ENCODE results near the gene M6PR. TPM values are rescaled to one million over a fixed set of nuclear protein-coding genes. Genes with fewer than 3 reads are reported as not detected.

Gene M6PR
- total and polyA plus RNA-seq, 2 of the 8 experiments (the other 6 are each of a cell fraction or from before 2014, with no cell fraction given): 106 to 122 TPM

DNA sequence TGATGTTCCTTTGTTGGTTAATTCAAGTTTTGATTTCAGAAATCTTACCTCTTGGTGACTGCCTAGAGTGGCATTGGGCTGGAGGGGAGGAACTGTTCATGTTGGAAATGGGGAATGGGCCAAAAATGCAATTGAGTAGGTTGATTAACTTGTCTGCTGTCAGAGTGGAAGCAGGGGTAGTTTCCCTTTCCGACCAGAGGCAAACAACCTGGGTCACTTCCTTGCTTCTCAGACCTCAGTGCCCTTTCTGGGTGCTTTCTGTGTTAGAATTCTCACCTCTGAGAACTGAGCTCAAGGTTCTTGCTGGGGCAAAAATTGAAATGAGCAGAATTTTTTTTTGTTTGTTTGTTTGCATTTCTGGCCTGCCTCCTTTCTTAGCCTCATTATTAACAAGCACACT is 2.3 kb upstream of the M6PR start:
- Histone ChIP-seq H3K36me3 (ENCODE audit: control insufficient read depth in 2 of 4, insufficient read depth in 4 of 4, low read length in 3 of 4) (no peaks in the 10 kb centered on the region; a peak in 1 of 8 replicates), H3K4ac (replicated peaks; ENCODE audit: insufficient read length, low read depth, low read length) (no peak overlapping the region), H3K27ac (ENCODE audit: low read depth, low read length) (no peak overlapping the region), H2BK15ac (ENCODE audit: low read length) (no peak overlapping the region), H2AFZ (ENCODE audit: low read length) (no peak overlapping the region), H2AK5ac (ENCODE audit: low read depth, low read length) (no peak overlapping the region), H3K27me3 (replicated peaks in 1 of 4; ENCODE audit: control insufficient read depth in 3 of 4, extremely low read depth in 1 of 4, insufficient read depth in 3 of 4, low read length in 3 of 4) (no peaks in the 10 kb centered on the region), H4K20me1 (replicated peaks in 1 of 2; ENCODE audit: control insufficient read depth in 1 of 2, insufficient read depth in 2 of 2, low read length in 2 of 2) (peaks cover 2 to 3% of the 10 kb centered on the region in 2 experiments), H2BK20ac (ENCODE audit: low read length) (no peak overlapping the region), H3K4me2 (ENCODE audit: insufficient read depth in 1 of 2, low read depth in 2 of 2, low read length in 2 of 2) (no peak overlapping the region), H2BK12ac (ENCODE audit: low read depth, low read length) (no peak overlapping the region), H3K9ac (replicated peaks in 1 of 4; ENCODE audit: extremely low read depth in 1 of 4, low read depth in 3 of 4, low read length in 3 of 4) (no peak overlapping the region), H3K4me1 (replicated peaks in 1 of 4; ENCODE audit: control insufficient read depth in 3 of 4, insufficient read depth in 4 of 4, low read length in 3 of 4) (peaks cover 0 to 1% (median 0%) of the 10 kb centered on the region in 4 experiments; a peak in 2 of 7 replicates), H3K18ac (ENCODE audit: extremely low read depth, low read length) (no peak overlapping the region), H4K8ac (ENCODE audit: extremely low read depth, insufficient read depth, low read length) (no peak overlapping the region), H3K9me3 (ENCODE audit: insufficient read depth in 2 of 2, low read depth in 1 of 2, low read length in 1 of 2) (no peaks in the 10 kb centered on the region), H3K56ac (replicated peaks; ENCODE audit: insufficient read length, low read depth, low read length) (peak overlapping the region; percentile 13), H2BK120ac (replicated peaks; ENCODE audit: low read depth, low read length) (no peak overlapping the region), H3K23ac (ENCODE audit: insufficient read length) (no peak overlapping the region), H3K23me2 (ENCODE audit: low read depth, low read length) (no peaks in the 10 kb centered on the region), H3K14ac (ENCODE audit: insufficient read length) (no peak overlapping the region), H4K91ac (replicated peaks; ENCODE audit: insufficient read length, low read length) (no peak overlapping the region), H3K79me1 (ENCODE audit: low read depth, low read length) (0 out of 2 replicates have a peak, but pooled peaks cover 6% of the 10 kb centered on the region), H3K79me2 (ENCODE audit: control insufficient read depth in 1 of 2, insufficient read depth in 2 of 2, low read length in 2 of 2) (peaks cover 5 to 36% of the 10 kb centered on the region in 2 experiments), H2BK5ac (ENCODE audit: low read depth, low read length) (no peak overlapping the region), H4K5ac (ENCODE audit: insufficient read length, low read depth, low read length) (no peak overlapping the region), H3K4me3 (ENCODE audit: extremely low read depth in 1 of 4, insufficient read depth in 2 of 4, low read depth in 3 of 4, low read length in 4 of 4) (no peak overlapping the region)
- ChIA-PET POLR2A (ENCODE audit: partially characterized antibody) (interaction anchor here (1.4 to 11.5 kb wide), 3 partner anchors 10 to 113 kb away, joined by 4 to 311 read pairs (median 12); partner anchors contain the start of gene PHC1), CTCF (ENCODE audit: partially characterized antibody) (interaction anchor here (0.6 to 12.2 kb wide), 7 partner anchors 70 to 1603 kb away, joined by 3 to 119 read pairs (median 4); no protein-coding TSS in a partner anchor)
- FAIRE-seq (no peak), DNase-seq (ENCODE audit: low read depth in 1 of 2, low spot score in 2 of 2) (no peak)
- WGBS, 2 experiments (ENCODE audit: extremely low coverage in 1 of 2, insufficient coverage in 1 of 2, insufficient read length in 1 of 2, insufficient replicate concordance in 2 of 2, low coverage in 1 of 2, low lambda C conversion rate in 2 of 2, missing lambda C conversion rate in 1 of 2): 94% methylated on average over 1 of the region's 1 CpG; no CpG with 5 or more reads in 1 of the 2 experiments
- TF ChIP-seq HDAC6 (IDR thresholded peaks at IDR 0.05; ENCODE audit: low read depth, low read length): no peak
- no peak for TF ChIP-seq BACH1 (IDR thresholded peaks at IDR 0.05; ENCODE audit: low read length)
- TF ChIP-seq GTF2F1 (IDR thresholded peaks at IDR 0.05; ENCODE audit: borderline replicate concordance, low read depth, low read length): no peak
- no peak for TF ChIP-seq CREB1 (IDR thresholded peaks at IDR 0.05)
- TF ChIP-seq CBX8 (IDR thresholded peaks at IDR 0.05; ENCODE audit: borderline replicate concordance, low read depth, low read length): no peak
- no peak for TF ChIP-seq EP300 (IDR thresholded peaks at IDR 0.05; ENCODE audit: borderline replicate concordance in 1 of 2, low read depth in 2 of 2, low read length in 2 of 2)
- TF ChIP-seq CTBP2 (IDR thresholded peaks at IDR 0.05; ENCODE audit: borderline replicate concordance, insufficient read depth, insufficient read length, low read length): no peak
- TF ChIP-seq TCF12 (IDR thresholded peaks at IDR 0.05; ENCODE audit: low read depth, low read length): no peak
- no peak for TF ChIP-seq KDM4A (IDR thresholded peaks at IDR 0.05; ENCODE audit: low read depth, low read length, severe bottlenecking)
- TF ChIP-seq, protein P1, sequence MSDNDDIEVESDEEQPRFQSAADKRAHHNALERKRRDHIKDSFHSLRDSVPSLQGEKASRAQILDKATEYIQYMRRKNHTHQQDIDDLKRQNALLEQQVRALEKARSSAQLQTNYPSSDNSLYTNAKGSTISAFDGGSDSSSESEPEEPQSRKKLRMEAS (IDR thresholded peaks at IDR 0.05): no peak
- no peak for TF ChIP-seq RNF2 (IDR thresholded peaks at IDR 0.05; ENCODE audit: borderline replicate concordance, low read depth, low read length, missing control alignments, poor library complexity, severe bottlenecking)

Data from H1 (cell line).